Activated CD8-positive, alpha-beta memory T cell treated with anti-CD3 and anti-CD28 coated beads, Interleukin-2, amount 50 U/mL, for 24 hours (primary cell): ENCODE measurements around the gene POLR2C.

Experiments
- DNase-seq: peaks from one replicate; pipeline ENCODE4 v3.0.0-alpha.2; 2020; ENCODE audit errors: extremely low read depth

POLR2C gene

GRCh38 chr16:57447186-57447962 is 15.1 kb upstream of the POLR2C start, which contains the start of the genes CIAPIN1 and COQ9:
Gene CIAPIN1, minus strand, starts transcription at chr16:57447385. Its CDS starts 6,457 bp downstream, at chr16:57440928.
Gene COQ9, plus strand, starts transcription at chr16:57447479. Its CDS starts 27 bp downstream, at chr16:57447506.
- DNase-seq, result peak; percentile 70

- no peak for DNase-seq
These were observed 10.5 kb upstream of the POLR2C start for GRCh38 chr16:57452021-57452420.

GRCh38 chr16:57462978-57463362 is 491 bp downstream of the POLR2C start:
- DNase-seq, result no peak

GRCh38 chr16:57464523-57464922 is 2.0 kb downstream of the POLR2C start:
- no peak for DNase-seq

GRCh38 chr16:57468346-57468745 is 5.9 kb downstream of the POLR2C start:
- DNase-seq, result no peak

GRCh38 chr16:57469046-57469445 is 6.6 kb downstream of the POLR2C start:
- DNase-seq, result no peak

- DNase-seq, result no peak
These were observed 7.5 kb downstream of the POLR2C start for GRCh38 chr16:57469917-57470470.

GRCh38 chr16:57470711-57471110 is 8.2 kb downstream of the POLR2C start:
- DNase-seq, result no peak

GRCh38 chr16:57471209-57471608 is 8.7 kb downstream of the POLR2C start:
- DNase-seq, result no peak

GRCh38 chr16:57471852-57472664 is 9.6 kb downstream of the POLR2C start:
- DNase-seq, result no peak

- DNase-seq, result no peak
These were observed 10.2 kb downstream of the POLR2C start for GRCh38 chr16:57472665-57473060.

GRCh38 chr16:57473176-57473840 is 10.8 kb downstream of the POLR2C start:
- no peak for DNase-seq

GRCh38 chr16:57473906-57474305 is 11.4 kb downstream of the POLR2C start:
- no peak for DNase-seq

GRCh38 chr16:57474671-57475661 is 12.5 kb downstream of the POLR2C start:
- no peak for DNase-seq

- DNase-seq, result peak; percentile 42
These were observed 13.3 kb downstream of the POLR2C start for GRCh38 chr16:57475711-57476339.

- DNase-seq, result no peak
These were observed 14.3 kb downstream of the POLR2C start for GRCh38 chr16:57476546-57477410.

- DNase-seq, result no peak
These were observed 15.2 kb downstream of the POLR2C start for GRCh38 chr16:57477531-57478202.

- DNase-seq, result no peak
These were observed 16.1 kb downstream of the POLR2C start for GRCh38 chr16:57478396-57479204.
